IPS DF 6.9 (cell line): ENCODE data around the gene KRTAP2-4.
"Not testable (repeated sequence)": the region's sequence is repeated elsewhere in the genome, so short reads cannot be mapped to it uniquely, and the experiment has no call there.

ENCODE experiments used
- DNase-seq: peaks from one replicate; pipeline ENCODE4 v3.0.0-alpha.2; 2013; ENCODE audit warnings: low read depth, low spot score
- H3K27ac ChIP-seq: one replicate; pipeline ENCODE4 v1.5.1; 2013; ENCODE audit warnings: low read length, control low read depth
- H3K27me3 ChIP-seq: 2 replicates; pipeline ENCODE4 v1.6.1; 2013; ENCODE audit warnings: mild to moderate bottlenecking, low read length; ENCODE audit not compliant: control insufficient read depth, insufficient read depth
- H3K36me3 ChIP-seq: 2 replicates; pipeline ENCODE4 v1.6.1; 2013; ENCODE audit warnings: low read length; ENCODE audit not compliant: control insufficient read depth, insufficient read depth
- H3K4me1 ChIP-seq: 2 replicates; pipeline ENCODE4 v1.6.1; 2013; ENCODE audit warnings: low read length; ENCODE audit not compliant: control insufficient read depth, insufficient read depth
- H3K4me3 ChIP-seq: 2 replicates; pipeline ENCODE4 v1.5.1; 2013; ENCODE audit warnings: mild to moderate bottlenecking, low read length
- H3K9me3 ChIP-seq: 2 replicates; pipeline ENCODE4 v1.6.1; 2013; ENCODE audit warnings: low read length, inconsistent platforms; ENCODE audit not compliant: control insufficient read depth, insufficient read depth
- WGBS: extraction: QIAGEN DNeasy Blood & Tissue Kit; methylation state at CpG from one replicate; pipeline ENCODE4 v1.1.7; 2013; ENCODE audit warnings: mixed read lengths, missing lambda C conversion rate; ENCODE audit not compliant: insufficient read length, insufficient coverage; 5-methylcytosine and 5-hydroxymethylcytosine counted together

KRTAP2-4 gene

DNA sequence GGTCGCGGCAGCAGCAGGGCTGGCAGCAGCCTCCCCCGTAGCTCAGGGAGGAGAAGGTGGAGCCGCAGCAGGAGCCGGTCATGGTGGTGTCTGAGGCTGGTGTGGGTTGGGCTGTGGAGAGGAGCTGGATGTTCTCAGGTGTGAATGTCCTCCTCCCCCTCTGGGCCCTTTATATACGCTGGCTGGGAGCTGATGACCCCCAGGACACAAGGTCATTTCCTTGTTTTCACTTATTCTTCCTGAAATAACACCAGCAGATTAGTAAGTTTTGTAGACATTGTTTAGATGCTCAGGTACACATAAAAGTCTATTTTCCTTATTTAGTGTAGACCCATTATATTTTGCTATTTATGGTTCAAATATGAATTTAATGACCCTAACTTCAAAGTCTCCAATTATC lies 10.5 kb downstream of the KRTAP2-4 start, which contains the start of gene KRTAP2-2:
KRTAP2-2 (minus strand) TSS at position 101 of the 400 bp plus-strand sequence; CDS start at position 82, 19 bp downstream.
- WGBS, result no CpG with 5 or more reads among the region's 6 CpGs
- H3K36me3 ChIP-seq, H3K27ac ChIP-seq, H3K9me3 ChIP-seq, DNase-seq, H3K4me3 ChIP-seq, H3K4me1 ChIP-seq, H3K27me3 ChIP-seq: not testable (repeated sequence)

DNA sequence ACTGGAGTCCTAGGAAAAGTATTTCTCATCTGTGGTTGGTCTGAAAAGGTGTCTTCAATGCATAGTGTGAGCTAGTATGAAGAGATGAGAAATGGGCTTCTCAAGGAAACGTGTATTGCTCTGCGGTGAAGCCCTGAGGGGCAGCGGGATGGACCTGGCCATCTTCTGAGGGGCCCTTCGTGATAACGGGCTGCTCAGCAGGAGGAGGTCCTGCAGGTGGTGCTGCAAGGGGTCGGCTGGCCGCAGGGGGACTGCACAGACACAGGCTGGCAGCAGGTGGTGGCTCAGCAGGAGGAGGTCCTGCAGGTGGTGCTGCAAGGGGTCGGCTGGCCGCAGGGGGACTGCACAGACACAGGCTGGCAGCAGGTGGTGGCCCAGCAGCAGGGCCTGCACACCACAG lies 11.1 kb downstream of the KRTAP2-4 start:
- H3K9me3 ChIP-seq, H3K4me1 ChIP-seq, H3K27me3 ChIP-seq, H3K36me3 ChIP-seq, DNase-seq, H3K4me3 ChIP-seq, H3K27ac ChIP-seq: not testable (repeated sequence)
- no CpG with 5 or more reads among the region's 9 CpGs for WGBS

DNA sequence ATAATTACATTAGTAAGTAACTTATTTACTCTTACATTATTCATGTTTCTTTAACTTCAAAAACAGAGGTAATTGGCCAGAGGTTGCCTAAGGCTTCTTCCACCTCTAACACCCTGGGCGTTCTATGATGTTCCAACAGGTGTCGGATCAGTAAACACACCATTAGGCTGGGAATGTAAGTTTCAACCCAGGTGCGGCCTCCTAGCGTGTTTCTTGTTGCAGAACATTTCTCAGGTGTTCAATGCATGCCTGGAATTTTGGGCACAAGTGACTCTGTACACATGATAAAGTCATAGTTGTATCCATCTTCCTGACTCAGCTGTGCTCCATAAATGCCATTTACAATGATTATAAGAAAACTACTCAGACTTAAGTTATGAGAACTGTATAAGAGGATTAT lies 11.7 kb downstream of the KRTAP2-4 start:
- Histone ChIP-seq H3K36me3 (no peaks in the 10 kb centered on the region), H3K4me3 (no peak overlapping the region), H3K27ac (no peak overlapping the region), H3K27me3 (no peaks in the 10 kb centered on the region), H3K4me1 (no peaks in the 10 kb centered on the region), H3K9me3 (no peaks in the 10 kb centered on the region)
- DNase-seq, result no peak
- WGBS, result no CpG with 5 or more reads among the region's 4 CpGs

DNA sequence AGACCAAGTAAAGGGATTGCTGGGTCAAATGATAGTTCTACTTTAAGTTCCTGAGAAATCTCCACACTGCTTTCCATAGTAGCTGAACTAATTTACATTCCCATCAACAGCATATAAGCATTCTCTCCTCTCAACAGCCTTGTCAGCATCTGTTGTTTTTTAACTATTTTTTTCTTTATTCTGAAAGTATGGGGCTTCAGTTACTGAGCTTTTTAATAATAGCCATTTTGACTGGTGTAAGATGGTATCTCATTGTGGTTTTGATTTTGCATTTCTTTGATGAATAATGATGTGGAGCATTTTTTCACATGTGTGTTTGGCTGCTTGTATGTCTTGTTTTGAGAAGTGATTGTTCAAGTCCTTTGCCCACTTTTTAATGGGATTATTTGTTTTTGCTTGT lies 13.1 kb downstream of the KRTAP2-4 start:
- H3K27me3 ChIP-seq, result no peaks in the 10 kb centered on the region
- no peak overlapping the region for H3K27ac ChIP-seq
- no peak overlapping the region for H3K4me3 ChIP-seq
- H3K36me3 ChIP-seq, result no peaks in the 10 kb centered on the region
- no peaks in the 10 kb centered on the region for H3K9me3 ChIP-seq
- no peaks in the 10 kb centered on the region for H3K4me1 ChIP-seq
- DNase-seq, result no peak

DNA sequence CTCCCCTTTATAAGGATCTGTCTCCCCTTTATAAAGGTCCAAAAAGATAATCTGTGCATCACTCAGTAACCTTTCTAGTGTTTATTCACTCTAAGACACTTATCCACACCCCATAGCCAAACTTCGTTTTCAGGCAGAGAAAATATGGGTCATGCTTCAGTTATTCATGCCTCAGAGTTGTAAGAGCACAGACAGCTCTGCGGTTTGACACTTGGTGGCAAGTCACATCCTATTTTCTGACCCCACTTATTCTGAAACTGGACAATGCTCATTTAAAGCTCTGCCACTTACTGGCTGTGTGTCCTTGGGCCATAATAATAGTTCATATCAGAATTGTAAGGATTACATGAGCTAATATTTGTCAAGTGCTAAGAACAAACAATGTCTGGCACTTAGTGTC lies 16.6 kb downstream of the KRTAP2-4 start:
- no peaks in the 10 kb centered on the region for H3K27me3 ChIP-seq
- no peaks in the 10 kb centered on the region for H3K9me3 ChIP-seq
- no peaks in the 10 kb centered on the region for H3K36me3 ChIP-seq
- no CpG with 5 or more reads among the region's 2 CpGs for WGBS
- no peaks in the 10 kb centered on the region for H3K4me1 ChIP-seq
- H3K27ac ChIP-seq, result no peak overlapping the region
- no peak for DNase-seq
- no peak overlapping the region for H3K4me3 ChIP-seq

DNA sequence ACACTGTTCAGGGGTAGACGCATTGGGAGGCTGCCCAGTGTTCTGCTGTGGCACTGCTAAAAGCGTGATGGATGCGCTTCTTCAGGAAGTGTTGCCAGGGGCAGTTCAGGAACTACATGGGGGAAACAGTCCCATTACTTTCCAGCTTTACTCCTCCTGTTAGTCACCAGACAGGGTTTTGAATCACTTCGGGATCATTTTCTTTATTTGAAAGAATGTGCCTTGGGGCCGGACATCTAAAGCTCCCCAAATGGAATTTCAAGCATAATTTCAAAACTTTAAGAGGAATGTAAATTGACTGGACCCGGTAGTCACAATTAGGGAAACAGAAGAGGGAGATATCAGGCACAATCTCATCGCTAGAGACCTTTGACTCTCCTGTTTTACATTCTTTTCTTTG lies 17.2 kb downstream of the KRTAP2-4 start:
- Histone ChIP-seq H3K9me3 (no peaks in the 10 kb centered on the region), H3K36me3 (no peaks in the 10 kb centered on the region), H3K4me1 (no peaks in the 10 kb centered on the region), H3K27ac (no peak overlapping the region), H3K4me3 (no peak overlapping the region), H3K27me3 (no peaks in the 10 kb centered on the region)
- WGBS, result no CpG with 5 or more reads among the region's 7 CpGs
- no peak for DNase-seq

DNA sequence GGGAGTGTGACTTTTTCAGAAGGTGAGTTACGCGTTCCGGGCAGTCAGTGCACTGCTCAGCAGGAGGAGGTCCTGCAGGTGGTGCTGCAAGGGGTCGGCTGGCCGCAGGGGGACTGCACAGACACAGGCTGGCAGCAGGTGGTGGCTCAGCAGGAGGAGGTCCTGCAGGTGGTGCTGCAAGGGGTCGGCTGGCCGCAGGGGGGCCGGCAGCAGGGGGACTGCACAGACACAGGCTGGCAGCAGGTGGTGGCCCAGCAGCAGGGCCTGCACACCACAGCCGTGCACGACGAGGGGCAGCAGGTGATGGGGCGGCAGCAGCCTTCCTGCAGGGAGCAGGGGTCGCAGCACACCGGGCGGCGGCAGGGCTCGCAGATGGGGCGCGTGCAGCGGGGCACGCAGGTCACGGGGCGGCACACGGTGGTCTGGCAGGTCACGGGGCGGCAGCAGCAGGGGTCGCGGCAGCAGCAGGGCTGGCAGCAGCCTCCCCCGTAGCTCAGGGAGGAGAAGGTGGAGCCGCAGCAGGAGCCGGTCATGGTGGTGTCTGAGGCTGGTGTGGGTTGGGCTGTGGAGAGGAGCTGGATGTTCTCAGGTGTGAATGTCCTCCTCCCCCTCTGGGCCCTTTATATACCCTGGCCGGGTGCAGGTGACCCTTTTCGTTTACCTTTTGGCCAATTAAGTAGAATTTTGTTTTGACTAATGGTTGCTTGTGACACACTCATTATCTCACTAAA lies 18.8 kb downstream of the KRTAP2-4 start, which contains the start of gene KRTAP2-1:
KRTAP2-1 (minus strand) TSS at position 582 of the 731 bp plus-strand sequence; CDS start at position 533, 49 bp downstream.
- not testable (repeated sequence) for H3K9me3 ChIP-seq, H3K36me3 ChIP-seq, H3K27me3 ChIP-seq, H3K4me1 ChIP-seq, DNase-seq, H3K27ac ChIP-seq, H3K4me3 ChIP-seq
- no CpG with 5 or more reads among the region's 33 CpGs for whole genome bisulfite sequencing

DNA sequence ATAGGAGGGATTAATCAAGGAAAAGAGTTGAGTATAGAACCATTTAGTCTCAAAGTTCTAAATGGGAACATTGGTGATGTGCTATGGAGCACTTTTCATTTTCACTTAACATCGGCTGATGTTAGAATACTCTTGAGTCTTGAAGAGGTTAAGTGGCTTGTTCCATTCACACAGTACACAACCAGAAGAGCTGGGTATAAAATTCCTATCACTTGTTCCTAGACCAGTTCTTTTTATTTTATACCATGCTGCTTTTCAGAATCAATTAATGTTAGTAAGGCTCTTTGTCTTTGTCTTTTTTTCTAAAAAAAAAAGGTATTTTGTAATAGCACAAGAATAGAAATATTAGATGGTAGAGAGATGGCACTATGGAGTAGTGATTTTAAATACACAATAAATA lies 22.7 kb downstream of the KRTAP2-4 start:
- WGBS, result no CpG with 5 or more reads among the region's 1 CpG
- Histone ChIP-seq H3K4me3 (no peak overlapping the region), H3K36me3 (no peaks in the 10 kb centered on the region), H3K27me3 (no peaks in the 10 kb centered on the region), H3K9me3 (no peaks in the 10 kb centered on the region), H3K27ac (no peak overlapping the region), H3K4me1 (no peaks in the 10 kb centered on the region)
- no peak for DNase-seq

DNA sequence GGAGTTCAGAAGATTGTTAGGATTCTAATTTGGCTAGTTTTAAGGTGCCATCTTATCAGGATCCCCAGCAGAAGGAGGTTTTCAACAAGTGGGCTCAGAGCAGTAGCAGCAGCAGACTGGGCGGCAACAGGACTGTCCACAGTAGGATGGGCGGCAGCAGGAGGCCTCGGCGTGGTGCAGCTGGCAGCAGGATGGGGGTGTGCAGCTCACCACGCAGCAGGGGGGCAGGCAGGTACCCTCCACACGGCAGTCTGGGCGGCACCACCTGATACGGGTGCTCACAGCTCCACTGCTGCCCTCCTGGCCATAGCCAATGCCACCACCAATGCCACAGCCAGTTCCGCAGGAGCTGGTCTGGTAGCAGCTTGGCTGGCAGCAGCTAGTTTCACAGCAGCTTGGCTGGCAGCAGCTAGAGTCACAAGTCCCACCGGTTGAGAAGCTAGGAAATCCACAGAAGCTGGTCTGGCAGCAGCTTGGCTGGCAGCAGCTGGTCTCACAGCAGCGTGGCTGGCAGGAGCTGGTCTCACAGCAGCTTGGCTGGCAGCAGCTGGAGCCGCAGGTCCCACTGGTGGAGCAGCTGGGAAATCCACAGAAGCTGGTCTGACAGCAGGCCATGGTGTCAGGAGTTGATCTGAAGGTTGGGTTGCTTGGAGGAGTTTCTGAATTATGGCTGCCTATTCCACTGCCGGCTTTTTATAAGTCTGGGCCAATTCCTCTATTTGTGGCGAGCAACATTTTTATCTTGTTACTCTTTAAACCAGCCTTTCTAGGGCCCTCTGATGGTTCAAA lies 24.7 kb downstream of the KRTAP2-4 start, which contains the start of gene KRTAP1-1:
KRTAP1-1 (minus strand) TSS at position 668 of the 789 bp plus-strand sequence; CDS start at position 615, 53 bp downstream.
- WGBS, result no CpG with 5 or more reads among the region's 14 CpGs
- H3K4me3 ChIP-seq, H3K27ac ChIP-seq, H3K27me3 ChIP-seq, DNase-seq, H3K9me3 ChIP-seq, H3K36me3 ChIP-seq, H3K4me1 ChIP-seq: not testable (repeated sequence)

DNA sequence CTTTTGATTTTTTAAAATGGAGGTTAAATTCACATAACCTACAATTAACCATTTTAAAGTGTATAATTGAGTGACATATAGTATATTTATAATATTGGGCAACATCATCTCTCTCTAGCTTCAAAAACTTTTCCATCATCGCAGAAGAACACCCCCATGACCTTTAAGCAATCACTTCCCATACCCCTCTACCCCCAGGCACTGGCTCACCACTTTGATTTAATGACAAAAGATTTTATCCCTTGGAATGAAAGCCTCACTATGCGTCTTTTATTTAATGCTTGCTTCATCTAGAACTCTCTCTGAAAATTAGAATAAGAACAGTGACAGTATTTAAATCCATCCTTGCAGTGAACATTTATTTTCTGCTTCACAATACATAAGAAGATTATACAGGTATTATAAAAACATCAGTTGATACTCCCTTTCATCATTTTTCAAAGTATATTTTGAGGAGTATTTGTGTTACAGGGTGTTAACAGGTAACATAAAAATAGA lies 27.8 kb downstream of the KRTAP2-4 start:
- no peak overlapping the region for H3K27ac ChIP-seq
- no CpG with 5 or more reads among the region's 2 CpGs for WGBS

More for the DNA sequence above, 27.8 kb downstream of the KRTAP2-4 start:
- no peak for DNase-seq
- H3K36me3 ChIP-seq, result no peaks in the 10 kb centered on the region
- no peaks in the 10 kb centered on the region for H3K9me3 ChIP-seq
- H3K4me3 ChIP-seq, result no peak overlapping the region
- H3K27me3 ChIP-seq, result no peaks in the 10 kb centered on the region
- no peaks in the 10 kb centered on the region; the same call in 1 of the 2 replicates for H3K4me1 ChIP-seq
